ENCODE data around the gene ZNF740.

GRCh38 chr12:53211476-53212381, 31.2 kb downstream of the ZNF740 start:
- peak in 2 of 3 experiments; percentile 53 to 60; a peak in 4 of 6 replicates for TF ChIP-seq CTCF (IDR thresholded peaks at IDR 0.05 in 2 of 3, conservative IDR thresholded peaks at IDR 0.05 in 1 of 3; ENCODE audit: borderline replicate concordance in 1 of 3, insufficient read depth in 1 of 3, low read depth in 2 of 3, low read length in 2 of 3)
- TF ChIP-seq POLR2AphosphoS5 (IDR thresholded peaks at IDR 0.05; ENCODE audit: low read depth, low read length) = no peak
- no peak for TF ChIP-seq SRF (IDR thresholded peaks at IDR 0.05; ENCODE audit: low read depth)
- TF ChIP-seq POLR2A (IDR thresholded peaks at IDR 0.05; ENCODE audit: borderline replicate concordance, extremely low read depth, insufficient read depth, insufficient read length) = no peak
